Nephron (organoid): ENCODE measurements around the gene ANKRD13D.

Source experiments
- H3K27ac Mint-ChIP-seq, 3 experiments: 2 replicates each; pipeline ENCODE4 v1.8.0; 2020; ENCODE audit warnings: mixed read lengths in 3 of 3, mild to moderate bottlenecking in 2 of 3, moderate library complexity in 1 of 3
- H3K27me3 Mint-ChIP-seq: 2 replicates; pipeline ENCODE4 v1.8.0; 2021; ENCODE audit warnings: low read depth, mild to moderate bottlenecking, moderate library complexity, mixed read lengths
- H3K36me3 Mint-ChIP-seq: 2 replicates; pipeline ENCODE4 v1.8.0; 2020; ENCODE audit warnings: low read depth, mixed read lengths
- H3K4me1 Mint-ChIP-seq: 2 replicates; pipeline ENCODE4 v1.8.0; 2020; ENCODE audit warnings: mixed read lengths
- H3K4me3 Mint-ChIP-seq, 3 experiments: 2 replicates each; pipeline ENCODE4 v1.8.0; 2020; ENCODE audit warnings: mild to moderate bottlenecking in 3 of 3, mixed read lengths in 3 of 3, moderate library complexity in 2 of 3
- H3K9me3 Mint-ChIP-seq: 2 replicates; pipeline ENCODE4 v1.8.0; 2020; ENCODE audit warnings: mixed read lengths
- CTCF ChIP-seq, 3 experiments: fragments of 200-600 bp; sonication (generic); IDR thresholded peaks; one replicate each; pipeline ENCODE4 v1.5.0; 2021; ENCODE audit warnings: antibody characterized with exemption in 3 of 3; ENCODE audit not compliant: unreplicated experiment in 3 of 3

Gene ANKRD13D

GRCh38 chr11:67310246-67311050, 21.3 kb downstream of the ANKRD13D start:
- H3K9me3 Mint-ChIP-seq: no peaks in the 10 kb centered on the region
- H3K27me3 Mint-ChIP-seq: peaks cover 3% of the 10 kb centered on the region
- H3K27ac Mint-ChIP-seq: no peak overlapping the region
- H3K36me3 Mint-ChIP-seq: no peaks in the 10 kb centered on the region
- no peak overlapping the region for H3K4me3 Mint-ChIP-seq
- H3K4me1 Mint-ChIP-seq: no peaks in the 10 kb centered on the region
- TF ChIP-seq CTCF (IDR thresholded peaks at IDR 0.05; ENCODE audit: unreplicated experiment in 3 of 3): no peak

GRCh38 chr11:67311051-67311555, 22.0 kb downstream of the ANKRD13D start:
- Mint-ChIP-seq H3K36me3 (no peaks in the 10 kb centered on the region), H3K4me3 (no peak overlapping the region), H3K27me3 (peaks cover 3% of the 10 kb centered on the region), H3K27ac (no peak overlapping the region), H3K4me1 (no peaks in the 10 kb centered on the region), H3K9me3 (no peaks in the 10 kb centered on the region)
- no peak for TF ChIP-seq CTCF (IDR thresholded peaks at IDR 0.05; ENCODE audit: unreplicated experiment in 3 of 3)

DNA sequence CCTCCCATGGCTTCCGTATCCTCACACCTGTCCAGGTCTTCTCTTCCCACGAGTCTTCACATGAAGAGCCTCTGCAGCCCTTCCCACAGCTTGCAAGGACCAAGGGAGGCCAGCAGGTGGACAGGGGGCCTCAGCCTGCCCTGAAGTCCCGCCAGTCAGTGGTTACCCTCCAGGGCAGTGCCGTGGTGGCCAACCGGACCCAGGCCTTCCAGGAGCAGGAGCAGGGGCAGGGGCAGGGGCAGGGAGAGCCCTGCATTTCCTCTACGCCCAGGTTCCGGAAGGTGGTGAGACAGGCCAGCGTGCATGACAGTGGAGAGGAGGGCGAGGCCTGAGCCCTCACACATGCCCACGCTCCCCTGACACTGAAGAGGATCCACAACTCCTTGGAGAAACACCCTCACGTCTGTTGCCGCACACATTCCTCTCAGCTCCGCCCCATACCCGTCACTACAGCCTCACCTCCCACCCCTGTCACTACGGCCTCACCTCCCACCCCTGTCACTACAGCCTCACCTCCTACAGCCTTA, 22.5 kb downstream of the ANKRD13D start:
- Mint-ChIP-seq H3K27ac (no peak overlapping the region), H3K4me3 (no peak overlapping the region), H3K27me3 (peaks cover 3% of the 10 kb centered on the region), H3K9me3 (no peaks in the 10 kb centered on the region), H3K36me3 (no peaks in the 10 kb centered on the region), H3K4me1 (no peaks in the 10 kb centered on the region)
- no peak for TF ChIP-seq CTCF (IDR thresholded peaks at IDR 0.05; ENCODE audit: unreplicated experiment in 3 of 3)

GRCh38 chr11:67312187-67313021, 23.3 kb downstream of the ANKRD13D start:
- no peaks in the 10 kb centered on the region for H3K4me1 Mint-ChIP-seq
- TF ChIP-seq CTCF (IDR thresholded peaks at IDR 0.05; ENCODE audit: unreplicated experiment in 3 of 3): no peak
- no peak overlapping the region for H3K27ac Mint-ChIP-seq
- no peaks in the 10 kb centered on the region for H3K9me3 Mint-ChIP-seq
- H3K4me3 Mint-ChIP-seq: no peak overlapping the region
- peaks cover 3% of the 10 kb centered on the region for H3K27me3 Mint-ChIP-seq
- no peaks in the 10 kb centered on the region for H3K36me3 Mint-ChIP-seq

DNA sequence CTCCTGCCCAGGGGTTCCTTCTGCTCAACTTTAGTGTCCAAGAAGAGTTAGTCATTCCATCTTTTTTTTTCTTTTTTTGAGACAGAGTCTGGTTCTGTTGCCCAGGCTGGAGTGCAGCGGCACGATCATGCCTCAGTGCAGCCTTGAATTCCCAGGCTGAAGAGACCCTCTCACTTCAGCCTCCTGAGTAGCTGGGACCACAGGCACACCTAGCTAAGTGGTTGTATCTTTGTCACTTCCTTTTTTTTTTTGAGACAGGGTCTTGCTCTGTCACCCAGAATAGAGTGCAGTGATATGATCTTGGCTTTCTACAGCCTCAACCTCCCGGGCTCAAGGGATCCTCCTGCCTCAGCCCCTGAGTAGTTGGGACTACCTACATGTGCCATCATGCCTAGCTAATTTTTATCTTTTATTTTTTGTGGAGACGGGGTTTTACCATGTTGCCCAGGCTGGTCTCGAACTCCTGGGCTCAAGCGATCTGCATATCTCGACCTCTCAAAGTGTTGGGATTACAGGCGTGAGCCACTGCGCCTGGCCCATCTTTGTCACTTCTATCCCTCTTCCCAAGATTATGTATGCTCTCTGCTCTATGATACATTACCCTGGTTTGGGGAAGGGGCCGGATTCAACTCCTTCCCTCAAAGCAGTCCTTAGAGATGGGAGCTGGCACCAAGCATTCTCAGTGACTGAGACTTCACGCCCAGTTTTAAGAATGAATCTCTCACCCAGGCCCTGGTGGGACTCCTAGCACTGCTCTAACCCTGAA, 24.2 kb downstream of the ANKRD13D start:
- peaks cover 4% of the 10 kb centered on the region for H3K4me1 Mint-ChIP-seq
- no peaks in the 10 kb centered on the region for H3K9me3 Mint-ChIP-seq
- TF ChIP-seq CTCF (IDR thresholded peaks at IDR 0.05; ENCODE audit: unreplicated experiment in 3 of 3): no peak
- peaks cover 4% of the 10 kb centered on the region for H3K27me3 Mint-ChIP-seq
- H3K36me3 Mint-ChIP-seq: no peaks in the 10 kb centered on the region
- no peak overlapping the region for H3K27ac Mint-ChIP-seq
- H3K4me3 Mint-ChIP-seq: peak overlapping the region in 1 of 3 experiments; percentile 19
